IMR-90 (cell line): ENCODE measurements around the gene GLIS1. TPM values are rescaled to one million over a fixed set of nuclear protein-coding genes. Genes with fewer than 3 reads are reported as not detected.
A peak's percentile ranks its signal among the peaks of the same experiment; 100 is the strongest.

ENCODE experiments used
- ATAC-seq: fragments of 200-7000 bp; cut with Tn5 transposase; 2 replicates; pipeline ENCODE4 v1.9.1; 2020; ENCODE audit warnings: low read depth, mild to moderate bottlenecking, moderate library complexity
- BruUV-seq: library from RNA; stranded (reverse); fragments of 400-500 nt; replicated peaks from 2 replicates; lab custom pipeline; 2021; lab: Mats Ljungman, UMichigan
- CTCF ChIA-PET: fragments of 300-600 bp; formaldehyde crosslinking; extraction: SDS; loops from one replicate; lab custom pipeline; 2021; ENCODE audit warnings: antibody characterized with exemption; lab: Yijun Ruan, JAX
- POLR2A ChIA-PET: fragments of 300-600 bp; sonication (Branson Sonifier 250); formaldehyde crosslinking; loops from one replicate; lab custom pipeline; 2022; ENCODE audit warnings: antibody characterized with exemption; ENCODE audit not compliant: unreplicated experiment; lab: Charles Lee
- DNase-seq: peaks from one replicate; pipeline ENCODE4 v3.0.0; 2013
- H2AFZ ChIP-seq: replicated peaks from 2 replicates; pipeline ENCODE3; 2013; ENCODE audit warnings: low read length, mild to moderate bottlenecking; ENCODE audit not compliant: poor library complexity
- H2AK5ac ChIP-seq: 2 replicates; pipeline ENCODE4 v1.6.1; 2013; ENCODE audit warnings: low read depth, low read length, inconsistent platforms
- H2AK9ac ChIP-seq: replicated peaks from 2 replicates; pipeline ENCODE3; 2013; ENCODE audit warnings: mild to moderate bottlenecking, low read depth, low read length, moderate library complexity; ENCODE audit not compliant: poor library complexity
- H2BK120ac ChIP-seq: 2 replicates; pipeline ENCODE4 v1.6.1; 2013; ENCODE audit warnings: low read depth, low read length, inconsistent platforms
- H2BK15ac ChIP-seq: 3 replicates; pipeline ENCODE4 v1.6.1; 2013; ENCODE audit warnings: low read depth, low read length, inconsistent platforms
- H2BK20ac ChIP-seq: 2 replicates; pipeline ENCODE4 v1.6.1; 2013; ENCODE audit warnings: low read depth, mild to moderate bottlenecking, inconsistent platforms, low read length, moderate library complexity
- H2BK5ac ChIP-seq: 2 replicates; pipeline ENCODE4 v1.6.1; 2013; ENCODE audit warnings: mild to moderate bottlenecking, low read depth, low read length, inconsistent platforms; ENCODE audit not compliant: poor library complexity, severe bottlenecking
- H3K14ac ChIP-seq: replicated peaks from 2 replicates; pipeline ENCODE4 v1.6.1; 2013; ENCODE audit warnings: low read depth, low read length, inconsistent platforms
- H3K18ac ChIP-seq: 2 replicates; pipeline ENCODE4 v1.6.1; 2013; ENCODE audit warnings: low read depth, low read length, control low read depth
- H3K23ac ChIP-seq: 2 replicates; pipeline ENCODE4 v1.6.1; 2013; ENCODE audit warnings: low read depth, low read length, inconsistent platforms
- H3K27ac ChIP-seq: 2 replicates; pipeline ENCODE4 v1.5.1; 2013; ENCODE audit warnings: mild to moderate bottlenecking, control low read depth, low read length; ENCODE audit not compliant: insufficient read depth
- H3K27me3 ChIP-seq: 2 replicates; pipeline ENCODE4 v1.6.1; 2013; ENCODE audit warnings: low read length; ENCODE audit not compliant: control insufficient read depth, insufficient read depth
- H3K36me3 ChIP-seq: 2 replicates; pipeline ENCODE4 v1.6.1; 2013; ENCODE audit warnings: low read length, mixed read lengths; ENCODE audit not compliant: control insufficient read depth, insufficient read depth
- H3K4ac ChIP-seq: 2 replicates; pipeline ENCODE4 v1.6.1; 2013; ENCODE audit warnings: low read depth, low read length, inconsistent platforms
- H3K4me1 ChIP-seq: 2 replicates; pipeline ENCODE4 v1.6.1; 2013; ENCODE audit warnings: low read length, mixed read lengths; ENCODE audit not compliant: control insufficient read depth, insufficient read depth
- H3K4me2 ChIP-seq: 2 replicates; pipeline ENCODE4 v1.6.1; 2013; ENCODE audit warnings: low read depth, mild to moderate bottlenecking, control low read depth, low read length, moderate library complexity
- H3K4me3 ChIP-seq: 2 replicates; pipeline ENCODE4 v1.5.1; 2013; ENCODE audit warnings: low read depth, mild to moderate bottlenecking, control low read depth, low read length, moderate library complexity; ENCODE audit not compliant: insufficient read depth
- H3K56ac ChIP-seq: 2 replicates; pipeline ENCODE4 v1.6.1; 2013; ENCODE audit warnings: low read length, inconsistent platforms; ENCODE audit not compliant: insufficient read depth; ENCODE audit errors: extremely low read depth
- H3K79me1 ChIP-seq, 2 experiments: 2 replicates each; pipeline ENCODE4 v1.6.1; 2013; ENCODE audit warnings: low read length in 2 of 2, inconsistent platforms in 1 of 2, low read depth in 1 of 2
- H3K9ac ChIP-seq: 2 replicates; pipeline ENCODE4 v1.6.1; 2013; ENCODE audit warnings: low read depth, low read length, control low read depth
- H3K9me1 ChIP-seq: 2 replicates; pipeline ENCODE4 v1.6.1; 2013; ENCODE audit warnings: low read length, inconsistent platforms; ENCODE audit not compliant: insufficient read depth
- H3K9me3 ChIP-seq: 2 replicates; pipeline ENCODE4 v1.6.1; 2013; ENCODE audit warnings: low read length; ENCODE audit not compliant: control insufficient read depth, insufficient read depth
- H4K20me1 ChIP-seq: 2 replicates; pipeline ENCODE4 v1.6.1; 2013; ENCODE audit warnings: low read length, inconsistent platforms; ENCODE audit not compliant: insufficient read depth
- H4K5ac ChIP-seq: 2 replicates; pipeline ENCODE4 v1.6.1; 2013; ENCODE audit warnings: mild to moderate bottlenecking, low read depth, low read length, control low read depth
- H4K8ac ChIP-seq, 2 experiments: 2 replicates each; pipeline ENCODE4 v1.6.1; 2013; ENCODE audit warnings: low read depth in 2 of 2, low read length in 2 of 2, control low read depth in 1 of 2, inconsistent platforms in 1 of 2
- H4K91ac ChIP-seq: 2 replicates; pipeline ENCODE4 v1.6.1; 2013; ENCODE audit warnings: low read depth, low read length, inconsistent platforms; ENCODE audit not compliant: insufficient read depth
- BHLHE40 ChIP-seq: fragments of 150-350 bp; IDR thresholded peaks from 2 replicates; pipeline ENCODE4 v1.6.1; 2016; ENCODE audit warnings: mild to moderate bottlenecking, low read depth, low read length
- CHD1 ChIP-seq: IDR thresholded peaks from 2 replicates; pipeline ENCODE4 v1.6.1; 2012; ENCODE audit warnings: low read depth, low read length, improper control_type of control experiment
- FOS ChIP-seq: fragments of 150-350 bp; IDR thresholded peaks from 2 replicates; pipeline ENCODE4 v1.6.1; 2016; ENCODE audit warnings: low read depth, low read length
- MAFK ChIP-seq: IDR thresholded peaks from 2 replicates; pipeline ENCODE4 v1.6.1; 2012; ENCODE audit warnings: low read depth, low read length, improper control_type of control experiment
- MAZ ChIP-seq: IDR thresholded peaks from 2 replicates; pipeline ENCODE4 v1.6.1; 2012; ENCODE audit warnings: low read depth, mild to moderate bottlenecking, low read length, improper control_type of control experiment, moderate library complexity, borderline replicate concordance
- NFE2L2 ChIP-seq: fragments of 150-350 bp; IDR thresholded peaks from 2 replicates; pipeline ENCODE4 v1.6.1; 2016; ENCODE audit warnings: low read depth, mild to moderate bottlenecking, low read length
- RAD21 ChIP-seq: IDR thresholded peaks from 2 replicates; pipeline ENCODE4 v1.6.1; 2012; ENCODE audit warnings: low read length, improper control_type of control experiment
- RCOR1 ChIP-seq: IDR thresholded peaks from 2 replicates; pipeline ENCODE4 v1.6.1; 2012; ENCODE audit warnings: mild to moderate bottlenecking, low read length, improper control_type of control experiment; ENCODE audit not compliant: insufficient replicate concordance
- RFX5 ChIP-seq: IDR thresholded peaks from 2 replicates; pipeline ENCODE4 v1.8.0; 2012; ENCODE audit warnings: low read depth, mild to moderate bottlenecking, low read length, moderate library complexity
- SMC3 ChIP-seq: fragments of 150-350 bp; IDR thresholded peaks from 2 replicates; pipeline ENCODE4 v1.6.1; 2016; ENCODE audit warnings: low read depth, mild to moderate bottlenecking, antibody characterized with exemption, low read length, moderate library complexity
- WGBS, 2 experiments: methylation state at CpG; one replicate each; pipeline versions ENCODE4 v1.1.5 to v1.1.7; 2013; ENCODE audit warnings: missing lambda C conversion rate in 2 of 2; ENCODE audit not compliant: insufficient read length in 1 of 2; ENCODE audit errors: extremely low coverage in 2 of 2; 5-methylcytosine and 5-hydroxymethylcytosine counted together
- dilution Hi-C: fragments of 300-500 bp; cut with HindIII; formaldehyde crosslinking; loops from one replicate; pipeline ENCODE4 v1.14.3; 2018; ENCODE audit warnings: low sequenced_read_pairs; ENCODE audit not compliant: unreplicated experiment
- in situ Hi-C: fragments of 300-500 bp; cut with MboI; formaldehyde crosslinking; loops from 3 replicates; pipeline ENCODE4 v1.14.3; 2019; ENCODE audit warnings: low sequenced_read_pairs, inconsistent platforms, mixed read lengths
- intact Hi-C: fragments of 100-400 bp; cut with micrococcal nuclease; formaldehyde crosslinking; loops from 2 replicates; pipeline ENCODE4 v1.10.0; 2022
- polyA plus RNA-seq, 3 experiments: library from polyadenylated mRNA; depleted of rRNA; stranded (reverse); fragments of >200 nt; gene quantifications; 2 replicates each; pipeline ENCODE4 v1.2.3, GENCODE V29; 2012; ENCODE audit warnings: low replicate concordance in 1 of 3
- total RNA-seq: library from RNA; depleted of rRNA; stranded (reverse); fragments of >200 nt; gene quantifications from 2 replicates; pipeline ENCODE4 v1.2.3, GENCODE V29; 2012
- TF ChIP-seq, protein P1 (sequence below): fragments of 150-350 bp; IDR thresholded peaks from 2 replicates; pipeline ENCODE4 v1.6.1; 2017; ENCODE audit warnings: mild to moderate bottlenecking, antibody characterized with exemption, low read length, low read depth
- TF ChIP-seq, protein P2 (sequence below): conservative IDR thresholded peaks from 2 replicates; pipeline ENCODE4 v1.5.1; 2012; ENCODE audit warnings: mild to moderate bottlenecking, low read depth, low read length, improper control_type of control experiment
- TF ChIP-seq, protein P3 (sequence below): fragments of 150-350 bp; IDR thresholded peaks from 2 replicates; pipeline ENCODE4 v1.6.1; 2016; ENCODE audit warnings: low read depth, mild to moderate bottlenecking, low read length, moderate library complexity, borderline replicate concordance

The GLIS1 gene
- total and polyA plus RNA-seq, 2 of the 4 experiments (the other 2 are of a cell fraction), result 0.18 to 2.3 TPM

DNA sequence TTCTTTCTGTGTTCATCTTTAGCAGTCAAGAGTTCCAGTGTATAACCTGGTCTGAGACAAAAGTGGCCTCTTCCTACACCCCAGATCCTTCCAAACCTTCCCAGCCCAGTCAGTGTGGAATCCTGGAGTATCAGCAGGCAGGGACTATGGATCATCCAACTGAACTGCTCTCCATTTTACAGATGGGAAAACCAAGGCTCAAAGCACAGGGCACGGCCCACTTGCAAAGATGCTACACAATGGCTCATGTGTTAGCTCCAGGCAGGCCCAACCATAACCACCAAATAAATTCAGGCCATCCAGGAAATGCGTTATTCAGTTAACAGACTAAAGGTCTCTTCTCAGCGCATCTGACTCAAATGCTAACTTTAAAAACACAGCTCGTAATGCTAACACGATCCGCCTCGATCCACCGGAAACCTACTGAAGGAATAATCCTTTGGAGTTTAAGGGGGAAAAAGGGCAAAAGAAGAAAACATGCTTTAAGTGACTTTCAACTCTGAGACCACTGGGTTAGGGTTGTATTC, 7.1 kb downstream of the GLIS1 start:
- peak overlapping the region; percentile 28; the same call in 1 of the 2 replicates for H3K4me2 ChIP-seq
- TF ChIP-seq MAFK, result no peak
- TF ChIP-seq, protein P1, sequence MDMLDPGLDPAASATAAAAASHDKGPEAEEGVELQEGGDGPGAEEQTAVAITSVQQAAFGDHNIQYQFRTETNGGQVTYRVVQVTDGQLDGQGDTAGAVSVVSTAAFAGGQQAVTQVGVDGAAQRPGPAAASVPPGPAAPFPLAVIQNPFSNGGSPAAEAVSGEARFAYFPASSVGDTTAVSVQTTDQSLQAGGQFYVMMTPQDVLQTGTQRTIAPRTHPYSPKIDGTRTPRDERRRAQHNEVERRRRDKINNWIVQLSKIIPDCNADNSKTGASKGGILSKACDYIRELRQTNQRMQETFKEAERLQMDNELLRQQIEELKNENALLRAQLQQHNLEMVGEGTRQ, result no peak
- no peak for TF ChIP-seq RAD21
- TF ChIP-seq, protein P2, sequence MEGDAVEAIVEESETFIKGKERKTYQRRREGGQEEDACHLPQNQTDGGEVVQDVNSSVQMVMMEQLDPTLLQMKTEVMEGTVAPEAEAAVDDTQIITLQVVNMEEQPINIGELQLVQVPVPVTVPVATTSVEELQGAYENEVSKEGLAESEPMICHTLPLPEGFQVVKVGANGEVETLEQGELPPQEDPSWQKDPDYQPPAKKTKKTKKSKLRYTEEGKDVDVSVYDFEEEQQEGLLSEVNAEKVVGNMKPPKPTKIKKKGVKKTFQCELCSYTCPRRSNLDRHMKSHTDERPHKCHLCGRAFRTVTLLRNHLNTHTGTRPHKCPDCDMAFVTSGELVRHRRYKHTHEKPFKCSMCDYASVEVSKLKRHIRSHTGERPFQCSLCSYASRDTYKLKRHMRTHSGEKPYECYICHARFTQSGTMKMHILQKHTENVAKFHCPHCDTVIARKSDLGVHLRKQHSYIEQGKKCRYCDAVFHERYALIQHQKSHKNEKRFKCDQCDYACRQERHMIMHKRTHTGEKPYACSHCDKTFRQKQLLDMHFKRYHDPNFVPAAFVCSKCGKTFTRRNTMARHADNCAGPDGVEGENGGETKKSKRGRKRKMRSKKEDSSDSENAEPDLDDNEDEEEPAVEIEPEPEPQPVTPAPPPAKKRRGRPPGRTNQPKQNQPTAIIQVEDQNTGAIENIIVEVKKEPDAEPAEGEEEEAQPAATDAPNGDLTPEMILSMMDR, result no peak
- no peak for TF ChIP-seq FOS
- TF ChIP-seq, protein P3, sequence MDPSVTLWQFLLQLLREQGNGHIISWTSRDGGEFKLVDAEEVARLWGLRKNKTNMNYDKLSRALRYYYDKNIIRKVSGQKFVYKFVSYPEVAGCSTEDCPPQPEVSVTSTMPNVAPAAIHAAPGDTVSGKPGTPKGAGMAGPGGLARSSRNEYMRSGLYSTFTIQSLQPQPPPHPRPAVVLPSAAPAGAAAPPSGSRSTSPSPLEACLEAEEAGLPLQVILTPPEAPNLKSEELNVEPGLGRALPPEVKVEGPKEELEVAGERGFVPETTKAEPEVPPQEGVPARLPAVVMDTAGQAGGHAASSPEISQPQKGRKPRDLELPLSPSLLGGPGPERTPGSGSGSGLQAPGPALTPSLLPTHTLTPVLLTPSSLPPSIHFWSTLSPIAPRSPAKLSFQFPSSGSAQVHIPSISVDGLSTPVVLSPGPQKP, result no peak
- no peak for TF ChIP-seq SMC3
- no peak for TF ChIP-seq RFX5
- TF ChIP-seq RCOR1, result no peak
- TF ChIP-seq MAZ, result no peak
- TF ChIP-seq CHD1, result no peak
- TF ChIP-seq NFE2L2, result no peak
- TF ChIP-seq BHLHE40, result no peak
- peak overlapping the region; percentile 67 to 79 for H4K8ac ChIP-seq
- ChIA-PET CTCF (interaction anchor here (1.0 kb wide), 1 partner anchor 10 kb away, joined by 3 read pairs; no protein-coding TSS in a partner anchor), POLR2A (no interaction called here)
- peak overlapping the region; percentile 59 for H2BK5ac ChIP-seq
- H2AK9ac ChIP-seq, result no peak overlapping the region
- H3K56ac ChIP-seq, result peak overlapping the region; percentile 13; the same call in 1 of the 2 replicates
- H3K9ac ChIP-seq, result peak overlapping the region; percentile 34
- peak overlapping the region; percentile 62 for H4K5ac ChIP-seq
- peak overlapping the region; percentile 18 for H3K27ac ChIP-seq
- no peaks in the 10 kb centered on the region for H3K9me3 ChIP-seq
- 0 out of 2 replicates have a peak, but pooled peaks cover 4% of the 10 kb centered on the region for H4K20me1 ChIP-seq
- H3K36me3 ChIP-seq, result peaks cover 2% of the 10 kb centered on the region; the same call in 1 of the 2 replicates
- WGBS, 2 experiments, result no CpG with 5 or more reads among the region's 8 CpGs
- H3K18ac ChIP-seq, result peak overlapping the region; percentile 75
- peak overlapping the region; percentile 69 for H2BK120ac ChIP-seq
- intact Hi-C loops (loop anchor here (5.0 kb wide), 1 partner anchor 45 kb away; no protein-coding TSS in a partner anchor), dilution Hi-C loops (no loop called here), in situ Hi-C loops (no loop called here)
- no peaks in the 10 kb centered on the region for H3K27me3 ChIP-seq
- H3K4ac ChIP-seq, result peak overlapping the region; percentile 75
- peaks cover 22 to 62% of the 10 kb centered on the region in 2 experiments for H3K79me1 ChIP-seq
- H2BK15ac ChIP-seq, result peak overlapping the region; percentile 89; the same call in 2 of the 3 replicates
- H2BK20ac ChIP-seq, result peak overlapping the region; percentile 60
- peak overlapping the region; percentile 58 for H3K14ac ChIP-seq
- no peak overlapping the region for H3K4me3 ChIP-seq
- no peak for ATAC-seq
- peaks cover 26% of the 10 kb centered on the region; the same call in 1 of the 2 replicates for H3K9me1 ChIP-seq
- BruUV-seq, result no TSS peak
- peak overlapping the region; percentile 46 for H3K23ac ChIP-seq
- H3K4me1 ChIP-seq, result peaks cover 34% of the 10 kb centered on the region
- peak overlapping the region; percentile 81 for H4K91ac ChIP-seq
- H2AFZ ChIP-seq, result no peak overlapping the region
- H2AK5ac ChIP-seq, result peak overlapping the region; percentile 89
- peak; percentile 40 for DNase-seq
